LNCAP (cell line): ENCODE data around the gene SMCP.

Experiments used
- TF ChIP-seq, protein P1 (sequence below): fragments of 450-650 bp; IDR thresholded peaks from 2 replicates; pipeline ENCODE4 v1.5.1; 2017; ENCODE audit warnings: mild to moderate bottlenecking

SMCP gene

DNA sequence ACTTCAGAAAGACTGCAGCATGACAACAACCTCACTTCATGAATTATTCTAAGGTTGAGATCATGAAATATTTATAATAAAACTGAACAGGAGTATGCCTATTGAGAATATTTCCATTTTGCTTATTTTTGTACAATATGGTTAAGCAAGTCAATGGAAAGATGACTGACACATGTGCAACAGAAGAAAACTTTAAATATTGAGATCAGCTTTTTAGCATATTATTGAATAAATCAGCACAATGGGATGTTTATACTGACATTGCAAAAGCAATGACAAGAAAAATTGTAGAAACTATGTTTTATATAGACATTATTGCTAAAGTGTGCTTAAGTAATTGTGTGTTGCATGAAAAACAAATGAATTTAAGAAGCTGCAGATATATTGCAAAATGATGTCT, 13.7 kb upstream of the SMCP start:
- TF ChIP-seq, protein P1, sequence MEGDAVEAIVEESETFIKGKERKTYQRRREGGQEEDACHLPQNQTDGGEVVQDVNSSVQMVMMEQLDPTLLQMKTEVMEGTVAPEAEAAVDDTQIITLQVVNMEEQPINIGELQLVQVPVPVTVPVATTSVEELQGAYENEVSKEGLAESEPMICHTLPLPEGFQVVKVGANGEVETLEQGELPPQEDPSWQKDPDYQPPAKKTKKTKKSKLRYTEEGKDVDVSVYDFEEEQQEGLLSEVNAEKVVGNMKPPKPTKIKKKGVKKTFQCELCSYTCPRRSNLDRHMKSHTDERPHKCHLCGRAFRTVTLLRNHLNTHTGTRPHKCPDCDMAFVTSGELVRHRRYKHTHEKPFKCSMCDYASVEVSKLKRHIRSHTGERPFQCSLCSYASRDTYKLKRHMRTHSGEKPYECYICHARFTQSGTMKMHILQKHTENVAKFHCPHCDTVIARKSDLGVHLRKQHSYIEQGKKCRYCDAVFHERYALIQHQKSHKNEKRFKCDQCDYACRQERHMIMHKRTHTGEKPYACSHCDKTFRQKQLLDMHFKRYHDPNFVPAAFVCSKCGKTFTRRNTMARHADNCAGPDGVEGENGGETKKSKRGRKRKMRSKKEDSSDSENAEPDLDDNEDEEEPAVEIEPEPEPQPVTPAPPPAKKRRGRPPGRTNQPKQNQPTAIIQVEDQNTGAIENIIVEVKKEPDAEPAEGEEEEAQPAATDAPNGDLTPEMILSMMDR: no peak

DNA sequence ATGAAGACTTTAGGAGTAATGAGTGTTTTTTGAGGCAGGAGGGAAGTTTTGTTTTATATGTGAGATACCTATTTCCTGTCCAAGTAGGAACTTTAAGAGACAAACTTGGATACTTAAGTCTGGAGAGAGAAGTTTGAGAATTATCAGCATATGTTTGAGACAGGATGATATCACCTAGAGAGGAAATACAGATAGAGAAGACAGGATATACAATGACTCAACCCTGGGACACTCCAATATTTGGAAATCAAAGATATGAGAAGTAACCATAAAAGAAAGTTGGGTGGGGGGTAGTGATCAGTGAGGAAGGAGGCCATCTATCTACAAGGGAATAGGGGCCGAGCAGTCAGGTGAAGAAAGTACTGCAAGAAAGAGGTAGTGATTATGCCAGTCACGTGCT, 11.8 kb upstream of the SMCP start:
- TF ChIP-seq, protein P1: no peak

DNA sequence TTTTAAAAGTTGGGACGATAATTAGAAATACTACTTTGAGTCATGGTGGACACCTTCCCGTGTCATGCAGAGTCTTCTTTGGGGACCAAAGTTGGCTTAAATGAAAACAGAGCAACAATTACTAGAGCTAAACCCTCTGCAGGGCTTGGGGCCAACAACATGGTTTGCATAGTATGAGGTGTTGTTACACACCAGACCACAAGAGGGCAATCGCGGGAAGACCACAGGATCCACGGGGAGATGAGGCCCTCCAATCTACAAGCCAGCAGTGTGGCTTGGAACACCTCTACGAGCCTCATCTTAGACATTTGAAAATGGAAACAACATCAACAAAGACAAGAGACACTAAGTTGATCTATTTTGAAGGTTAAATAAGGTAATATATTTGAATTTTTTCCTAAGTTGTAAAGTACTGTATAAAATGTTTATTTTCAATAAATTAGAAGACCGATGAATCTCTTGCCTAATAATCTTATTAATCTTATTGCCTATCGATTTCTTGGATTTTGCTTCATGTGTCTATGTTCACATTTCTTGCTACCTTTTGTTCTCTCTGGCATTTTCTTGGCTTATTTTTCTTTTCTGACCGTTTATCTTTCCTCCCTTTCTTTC, 8.2 kb upstream of the SMCP start:
- TF ChIP-seq, protein P1: peak; percentile 89

DNA sequence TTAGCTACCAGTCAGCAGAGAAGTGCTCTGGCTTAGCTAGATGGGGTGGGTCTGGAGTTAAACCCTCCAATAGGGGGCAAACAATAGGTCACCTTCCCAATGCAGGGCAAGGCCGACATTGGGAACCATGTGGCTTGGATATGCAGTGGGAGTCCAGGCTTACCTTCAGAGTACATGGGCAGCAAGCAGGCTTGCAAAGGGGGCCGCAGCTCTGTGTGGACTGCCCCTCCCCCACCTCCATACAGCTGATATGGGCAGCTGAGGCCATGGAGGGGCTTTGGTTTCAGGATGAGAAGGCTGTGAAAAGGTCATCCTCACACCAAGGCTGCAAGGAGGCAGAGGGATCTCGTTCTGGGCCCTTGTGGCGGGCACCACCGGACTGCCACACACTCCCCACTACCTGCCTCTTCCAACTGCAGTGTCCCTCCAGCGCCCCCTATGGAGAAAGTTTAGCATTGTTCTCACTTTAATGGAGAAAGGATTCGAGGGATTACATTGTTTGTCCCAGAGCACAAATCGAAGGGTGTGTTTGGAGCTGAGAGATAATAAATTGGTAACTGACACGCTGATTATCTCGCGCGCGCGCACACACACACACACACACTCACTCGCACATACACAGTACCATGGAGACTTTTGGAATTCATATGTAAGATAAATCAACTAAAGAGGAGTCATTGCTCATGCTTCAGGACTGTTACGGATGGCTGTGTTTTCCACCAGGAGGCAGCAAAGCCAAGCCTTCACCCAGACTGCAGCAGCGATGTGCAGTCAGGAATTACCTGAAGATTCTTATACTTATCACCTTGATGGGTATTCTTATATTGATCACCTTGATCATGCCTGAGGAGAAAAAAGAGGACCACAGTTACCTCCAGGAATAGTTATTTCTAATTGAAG, 7.0 kb upstream of the SMCP start:
- TF ChIP-seq, protein P1: peak; percentile 89

DNA sequence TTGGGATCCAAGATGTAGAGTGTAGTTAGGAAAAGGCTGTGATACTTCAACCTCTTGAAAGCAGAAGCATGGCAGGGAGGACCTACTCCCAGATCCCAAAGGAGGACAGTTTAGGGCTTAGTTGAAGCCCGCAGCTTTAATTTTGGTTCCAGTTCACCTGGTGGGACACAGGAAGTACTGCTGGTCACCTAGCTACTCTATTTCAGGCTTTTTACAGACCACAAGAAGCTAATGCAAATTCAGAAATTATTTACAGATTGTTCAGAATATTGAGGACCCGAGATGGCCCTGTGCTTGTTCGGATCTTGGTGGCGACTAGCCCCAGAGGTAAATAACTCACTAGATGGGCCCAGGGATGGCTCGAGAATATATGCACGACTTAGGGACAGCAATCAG, 6.4 kb upstream of the SMCP start:
- TF ChIP-seq, protein P1: no peak

DNA sequence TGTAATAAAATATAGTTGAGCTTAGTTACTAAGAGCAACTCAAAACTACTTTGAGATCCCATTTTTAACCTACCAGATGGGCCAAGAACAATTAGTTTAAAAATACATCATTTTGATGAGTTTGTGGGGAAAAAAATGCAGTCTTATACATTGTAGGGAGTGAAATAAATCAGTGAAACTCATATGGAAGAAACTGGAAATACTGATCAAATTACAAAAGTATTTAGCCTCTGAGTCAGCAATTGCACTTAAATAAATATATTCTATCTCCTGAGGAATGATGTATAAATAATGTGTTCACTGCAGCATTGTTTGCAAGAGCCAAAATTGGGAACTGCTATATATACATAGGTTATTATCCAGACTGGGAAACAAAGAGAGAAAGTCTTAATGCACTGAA, 4.6 kb upstream of the SMCP start:
- TF ChIP-seq, protein P1: no peak

DNA sequence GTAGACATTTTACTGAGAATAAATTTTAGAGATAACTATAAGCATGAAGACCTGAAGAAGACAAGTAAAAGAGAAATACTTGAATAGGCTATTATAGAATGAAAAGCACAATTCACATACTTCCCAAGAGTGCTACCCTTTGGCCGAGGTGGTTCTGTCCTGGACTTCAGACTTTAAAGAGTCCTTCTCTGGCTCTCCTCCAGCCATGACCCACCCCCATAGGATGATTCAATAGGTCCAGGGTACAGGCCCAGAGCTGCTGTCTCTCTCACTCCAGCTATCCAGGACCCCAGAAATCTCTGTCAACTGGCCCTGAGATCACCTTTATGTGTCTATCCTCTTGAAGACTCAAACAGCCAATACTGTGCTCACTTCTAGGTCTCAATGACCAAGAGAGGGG, 1.3 kb upstream of the SMCP start:
- TF ChIP-seq, protein P1: no peak
